ENCODE data around the gene ENO1. TPM values are rescaled to one million over a fixed set of nuclear protein-coding genes. Genes with fewer than 3 reads are reported as not detected.
A peak's percentile ranks its signal among the peaks of the same experiment; 100 is the strongest.

Gene ENO1
- total and polyA plus RNA-seq, 2 donors from 2014 or later: 1,164 to 1,321 TPM

DNA sequence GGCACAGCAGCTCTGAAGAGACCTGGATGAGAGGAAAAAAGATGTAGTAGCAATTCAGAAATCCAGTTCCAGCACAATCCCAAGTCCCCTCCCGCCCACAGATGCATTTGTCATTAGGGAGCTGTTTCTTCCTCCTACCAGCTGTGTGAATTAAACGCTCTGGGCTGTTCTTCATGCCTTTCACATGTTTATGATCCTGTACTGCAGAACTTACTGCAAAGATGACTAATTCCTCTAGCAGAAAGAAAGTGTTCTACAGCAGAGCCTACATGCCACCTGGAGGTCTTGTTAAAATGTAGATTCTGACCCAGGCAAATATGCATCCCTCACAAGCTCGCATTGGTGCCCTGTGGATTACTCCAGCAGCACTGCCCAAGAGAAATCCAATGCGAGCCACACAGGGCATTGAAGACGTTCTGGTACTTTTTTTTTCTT is 6.5 kb downstream of the ENO1 start:
- intact Hi-C loops (cut with DNase I): no loop called here
- no peak for TF ChIP-seq CTCF (IDR thresholded peaks at IDR 0.05; ENCODE audit: borderline replicate concordance, extremely low read depth, insufficient read depth)
- DNase-seq (no peak), FAIRE-seq (no peak)
- no peak overlapping the region for H3K4me3 ChIP-seq (ENCODE audit: low read length in 3 of 3)
- peaks cover 15 to 64% (median 50%) of the 10 kb centered on the region in 3 donors for H3K36me3 ChIP-seq (ENCODE audit: control insufficient read depth in 2 of 3, insufficient read depth in 3 of 3, low read length in 3 of 3)
- no peaks in the 10 kb centered on the region for H3K27me3 ChIP-seq (ENCODE audit: control insufficient read depth, insufficient read depth, low read length)
- peak overlapping the region; percentile 32 to 40 for H3K27ac ChIP-seq (ENCODE audit: low read depth in 2 of 2, low read length in 2 of 2)
- H3K9me3 ChIP-seq (ENCODE audit: control insufficient read depth in 2 of 3, insufficient read depth in 1 of 3, low read length in 3 of 3): no peaks in the 10 kb centered on the region
- H3K4me1 ChIP-seq (ENCODE audit: control insufficient read depth in 2 of 3, insufficient read depth in 2 of 3, low read depth in 1 of 3, low read length in 3 of 3): peaks cover 2 to 43% (median 36%) of the 10 kb centered on the region in 3 donors
- H3K9ac ChIP-seq (ENCODE audit: low read length in 3 of 3): peak overlapping the region in 1 of 3 donors; percentile 2

DNA sequence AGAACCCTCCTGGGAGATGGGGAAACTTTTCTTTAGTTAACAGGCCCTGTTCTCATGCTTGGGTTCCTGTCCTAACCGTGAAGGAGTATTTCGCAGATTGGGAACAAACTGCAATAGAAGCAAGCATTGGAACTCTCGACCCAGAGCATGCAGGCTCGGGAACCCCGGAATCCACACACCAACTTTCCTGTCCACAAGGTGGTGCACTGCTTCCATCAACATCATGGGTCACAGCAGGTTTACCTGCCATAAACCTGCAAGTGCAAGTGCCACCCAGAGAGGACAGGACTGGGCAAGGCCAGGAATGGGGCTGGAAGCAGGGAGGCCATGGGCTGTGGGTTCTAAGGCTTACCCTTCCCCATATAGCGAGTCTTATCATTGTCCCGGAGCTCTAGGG is 6.9 kb downstream of the ENO1 start:
- Histone ChIP-seq H3K4me1 (ENCODE audit: control insufficient read depth in 2 of 3, insufficient read depth in 2 of 3, low read depth in 1 of 3, low read length in 3 of 3) (peaks cover 2 to 43% (median 36%) of the 10 kb centered on the region in 3 donors), H3K4me3 (ENCODE audit: low read length in 3 of 3) (no peak overlapping the region), H3K9ac (ENCODE audit: low read length in 3 of 3) (no peak overlapping the region), H3K27ac (ENCODE audit: low read depth in 2 of 2, low read length in 2 of 2) (peak overlapping the region; percentile 18 to 40), H3K9me3 (ENCODE audit: control insufficient read depth in 2 of 3, insufficient read depth in 1 of 3, low read length in 3 of 3) (no peaks in the 10 kb centered on the region), H3K27me3 (ENCODE audit: control insufficient read depth, insufficient read depth, low read length) (no peaks in the 10 kb centered on the region), H3K36me3 (ENCODE audit: control insufficient read depth in 2 of 3, insufficient read depth in 3 of 3, low read length in 3 of 3) (peaks cover 15 to 69% (median 52%) of the 10 kb centered on the region in 3 donors)
- DNase-seq (peak in 1 of 5 donors; percentile 43), FAIRE-seq (no peak)
- intact Hi-C loops (cut with DNase I): no loop called here
- peak; percentile 34 for TF ChIP-seq CTCF (IDR thresholded peaks at IDR 0.05; ENCODE audit: borderline replicate concordance, extremely low read depth, insufficient read depth)

- intact Hi-C loops (cut with DNase I): no loop called here
- FAIRE-seq (no peak), DNase-seq (peak in 2 of 5 donors; percentile 42 to 60)
- Histone ChIP-seq H3K9ac (ENCODE audit: low read length in 3 of 3) (peak overlapping the region in 1 of 3 donors; percentile 46), H3K27ac (ENCODE audit: low read depth in 2 of 2, low read length in 2 of 2) (peak overlapping the region; percentile 40 to 71), H3K4me3 (ENCODE audit: low read length in 3 of 3) (peak overlapping the region in 2 of 3 donors; percentile 15 to 20), H3K4me1 (ENCODE audit: control insufficient read depth in 2 of 3, insufficient read depth in 2 of 3, low read depth in 1 of 3, low read length in 3 of 3) (peaks cover 2 to 43% (median 36%) of the 10 kb centered on the region in 3 donors), H3K9me3 (ENCODE audit: control insufficient read depth in 2 of 3, insufficient read depth in 1 of 3, low read length in 3 of 3) (no peaks in the 10 kb centered on the region), H3K27me3 (ENCODE audit: control insufficient read depth, insufficient read depth, low read length) (no peaks in the 10 kb centered on the region), H3K36me3 (ENCODE audit: control insufficient read depth in 2 of 3, insufficient read depth in 3 of 3, low read length in 3 of 3) (peaks cover 15 to 73% (median 56%) of the 10 kb centered on the region in 3 donors)
- no peak for TF ChIP-seq CTCF (IDR thresholded peaks at IDR 0.05; ENCODE audit: borderline replicate concordance, extremely low read depth, insufficient read depth)
Observed at GRCh38 chr1:8870616-8871538, 7.6 kb downstream of the ENO1 start.

All from kidney (tissue), 14 donors.